CD4-positive, alpha-beta memory T cell (primary cell): ENCODE measurements around the gene LDLRAD1. TPM values are rescaled to one million over a fixed set of nuclear protein-coding genes. Genes with fewer than 3 reads are reported as not detected.
A peak's percentile ranks its signal among the peaks of the same experiment; 100 is the strongest.
"Not testable (repeated sequence)": the region's sequence is repeated elsewhere in the genome, so short reads cannot be mapped to it uniquely, and the experiment has no call there.

Experiments used
- CTCF ChIA-PET: fragments of 350-600 bp; sonication (Branson Sonifier 250); formaldehyde crosslinking; loops from one replicate; lab custom pipeline; 2021; ENCODE audit warnings: inconsistent platforms; ENCODE audit not compliant: partially characterized antibody; lab: Charles Lee
- POLR2A ChIA-PET: fragments of 350-600 bp; sonication (Branson Sonifier 250); formaldehyde crosslinking; loops from one replicate; lab custom pipeline; 2021; ENCODE audit not compliant: partially characterized antibody; lab: Charles Lee
- DNase-seq, 5 donors: peaks; one replicate each; pipeline versions ENCODE4 v3.0.0 to v3.0.0-alpha.2; 2020 to 2022; ENCODE audit warnings: mixed read lengths in 1 of 5
- H3K27ac ChIP-seq: one replicate; pipeline ENCODE4 v1.7.0; 2013; ENCODE audit warnings: low read depth, low read length
- H3K27me3 ChIP-seq: 2 replicates; pipeline ENCODE4 v1.7.0; 2013; ENCODE audit warnings: mild to moderate bottlenecking, low read length, moderate library complexity; ENCODE audit not compliant: insufficient read depth
- H3K36me3 ChIP-seq: 2 replicates; pipeline ENCODE4 v1.7.0; 2013; ENCODE audit warnings: mild to moderate bottlenecking, low read length, moderate library complexity; ENCODE audit not compliant: insufficient read depth
- H3K4me1 ChIP-seq: 2 replicates; pipeline ENCODE4 v1.7.0; 2013; ENCODE audit warnings: mild to moderate bottlenecking, low read length, moderate library complexity; ENCODE audit not compliant: insufficient read depth
- H3K4me3 ChIP-seq, 2 donors: one replicate each; pipeline ENCODE4 v1.7.0; 2013; ENCODE audit warnings: low read length in 2 of 2, mild to moderate bottlenecking in 1 of 2
- H3K9me3 ChIP-seq, 2 donors: one replicate each; pipeline ENCODE4 v1.7.0; 2013; ENCODE audit warnings: low read length in 2 of 2, control low read depth in 1 of 2; ENCODE audit not compliant: control insufficient read depth in 1 of 2
- H3K27ac Mint-ChIP-seq, 7 donors: one replicate each; pipeline ENCODE4 v1.8.0; 2020 to 2021; ENCODE audit warnings: mixed read lengths in 7 of 7, mild to moderate bottlenecking in 6 of 7, inconsistent platforms in 3 of 7, moderate library complexity in 3 of 7
- H3K27me3 Mint-ChIP-seq, 2 donors: one replicate each; pipeline ENCODE4 v1.8.0; 2020 to 2021; ENCODE audit warnings: mixed read lengths in 2 of 2
- H3K36me3 Mint-ChIP-seq, 2 donors: one replicate each; pipeline ENCODE4 v1.8.0; 2020 to 2021; ENCODE audit warnings: mixed read lengths in 2 of 2, inconsistent platforms in 1 of 2, mild to moderate bottlenecking in 1 of 2
- H3K4me1 Mint-ChIP-seq, 4 donors: one replicate each; pipeline ENCODE4 v1.8.0; 2020 to 2021; ENCODE audit warnings: mixed read lengths in 4 of 4, mild to moderate bottlenecking in 1 of 4
- H3K4me3 Mint-ChIP-seq, 8 donors: one replicate each; pipeline ENCODE4 v1.8.0; 2020 to 2021; ENCODE audit warnings: mixed read lengths in 8 of 8, mild to moderate bottlenecking in 7 of 8, moderate library complexity in 6 of 8, inconsistent platforms in 3 of 8
- H3K9me3 Mint-ChIP-seq, 8 donors: one replicate each; pipeline ENCODE4 v1.8.0; 2020 to 2021; ENCODE audit warnings: mixed read lengths in 8 of 8, mild to moderate bottlenecking in 5 of 8, inconsistent platforms in 3 of 8, moderate library complexity in 1 of 8
- intact Hi-C: fragments of 100-400 bp; cut with micrococcal nuclease; formaldehyde crosslinking; loops from one replicate; pipeline ENCODE4 v1.15.1; 2023
- polyA plus RNA-seq, 2 donors: library from polyadenylated mRNA; unstranded; fragments of 300-500 nt; fragmentation: Illumina TruSeq; gene quantifications; one replicate each; pipeline ENCODE4 v1.2.3, GENCODE V29; 2021
- total RNA-seq, 2 experiments: library from RNA; stranded (reverse); gene quantifications; one replicate each; pipeline ENCODE4 v1.2.3, GENCODE V29; 2021

The LDLRAD1 gene
- total and polyA plus RNA-seq, 4 experiments from 2014 or later, result not detected

GRCh38 chr1:53979712-53980450 lies 38.1 kb downstream of the LDLRAD1 start:
- H3K4me3 Mint-ChIP-seq, result no peak overlapping the region
- no peaks in the 10 kb centered on the region for H3K9me3 ChIP-seq
- CTCF ChIA-PET, result no interaction called here
- no peaks in the 10 kb centered on the region for H3K9me3 Mint-ChIP-seq
- peaks cover 0 to 1% of the 10 kb centered on the region in 2 donors for H3K27me3 Mint-ChIP-seq
- H3K36me3 ChIP-seq, result no peaks in the 10 kb centered on the region
- H3K4me1 ChIP-seq, result no peaks in the 10 kb centered on the region
- H3K27ac ChIP-seq, result no peak overlapping the region
- H3K4me1 Mint-ChIP-seq, result peaks cover 0 to 4% (median 0%) of the 10 kb centered on the region in 4 donors
- intact Hi-C loops, result no loop called here
- no peak overlapping the region for H3K27ac Mint-ChIP-seq
- no peaks in the 10 kb centered on the region for H3K36me3 Mint-ChIP-seq
- no peak overlapping the region for H3K4me3 ChIP-seq
- POLR2A ChIA-PET, result no interaction called here
- H3K27me3 ChIP-seq, result no peaks in the 10 kb centered on the region
- DNase-seq, result no peak

DNA sequence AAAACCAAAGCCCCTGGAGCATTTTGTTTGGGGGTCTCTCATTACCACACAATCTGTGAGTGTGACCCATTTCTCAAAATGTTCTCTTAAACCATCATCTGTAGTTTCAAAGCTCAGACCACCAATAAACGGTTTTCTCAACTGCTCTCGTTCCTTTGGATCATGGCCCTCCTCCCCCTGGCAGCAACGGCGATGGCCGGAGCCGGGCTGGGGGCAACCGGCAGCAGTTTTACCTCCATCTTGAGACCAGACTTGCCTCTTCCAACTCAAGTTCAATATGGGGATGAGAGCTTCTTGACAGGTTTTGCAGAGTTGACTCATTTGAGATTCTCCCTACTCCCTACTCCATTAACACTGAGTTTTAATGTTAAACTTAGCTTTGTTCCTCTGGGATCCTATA lies 42.1 kb downstream of the LDLRAD1 start:
- H3K36me3 ChIP-seq, result no peaks in the 10 kb centered on the region
- H3K4me3 ChIP-seq, result no peak overlapping the region
- no peaks in the 10 kb centered on the region for H3K27me3 ChIP-seq
- Mint-ChIP-seq H3K4me1 (no peaks in the 10 kb centered on the region), H3K9me3 (no peaks in the 10 kb centered on the region), H3K27ac (no peak overlapping the region), H3K36me3 (peaks cover 5 to 10% of the 10 kb centered on the region in 2 donors), H3K4me3 (no peak overlapping the region), H3K27me3 (peaks cover 0 to 1% of the 10 kb centered on the region in 2 donors)
- H3K9me3 ChIP-seq, result no peaks in the 10 kb centered on the region
- no peak overlapping the region for H3K27ac ChIP-seq
- no peaks in the 10 kb centered on the region for H3K4me1 ChIP-seq
- DNase-seq, result no peak
- ChIA-PET POLR2A (no interaction called here), CTCF (interaction anchor here (1.3 kb wide), 1 partner anchor 16 kb away, joined by 4 read pairs; no protein-coding TSS in a partner anchor)
- intact Hi-C loops, result no loop called here

GRCh38 chr1:53971718-53972117 lies 46.3 kb downstream of the LDLRAD1 start:
- Mint-ChIP-seq H3K4me1 (no peaks in the 10 kb centered on the region), H3K4me3 (no peak overlapping the region), H3K36me3 (peaks cover 23 to 31% of the 10 kb centered on the region in 2 donors), H3K9me3 (no peaks in the 10 kb centered on the region), H3K27me3 (no peaks in the 10 kb centered on the region), H3K27ac (peak overlapping the region in 1 of 7 donors; percentile 47)
- Histone ChIP-seq H3K27me3 (no peaks in the 10 kb centered on the region), H3K9me3 (no peaks in the 10 kb centered on the region), H3K4me1 (no peaks in the 10 kb centered on the region), H3K4me3 (no peak overlapping the region), H3K36me3 (peaks cover 5% of the 10 kb centered on the region), H3K27ac (no peak overlapping the region)
- ChIA-PET POLR2A (no interaction called here), CTCF (no interaction called here)
- intact Hi-C loops, result no loop called here
- no peak for DNase-seq

GRCh38 chr1:53969323-53969722 lies 48.7 kb downstream of the LDLRAD1 start:
- H3K9me3 Mint-ChIP-seq, POLR2A ChIA-PET: not testable (repeated sequence)

GRCh38 chr1:53968125-53968513 lies 49.9 kb downstream of the LDLRAD1 start:
- CTCF ChIA-PET, result no interaction called here

More at GRCh38 chr1:53969323-53969722, 48.7 kb downstream of the LDLRAD1 start:
- H3K4me1 ChIP-seq, intact Hi-C loops, H3K27me3 Mint-ChIP-seq, H3K4me3 ChIP-seq, H3K4me3 Mint-ChIP-seq, H3K27ac ChIP-seq, H3K9me3 ChIP-seq, DNase-seq, H3K27me3 ChIP-seq, H3K4me1 Mint-ChIP-seq: not testable (repeated sequence)
- CTCF ChIA-PET, result interaction anchor here (0.6 to 1.5 kb wide), 2 partner anchors 109 to 691 kb away, joined by 3 to 5 read pairs; no protein-coding TSS in a partner anchor
- H3K36me3 ChIP-seq, result peaks cover 12% of the 10 kb centered on the region
- Mint-ChIP-seq H3K27ac (peak overlapping the region in 2 of 7 donors; percentile 20 to 37), H3K36me3 (peaks cover 32 to 44% of the 10 kb centered on the region in 2 donors)

DNA sequence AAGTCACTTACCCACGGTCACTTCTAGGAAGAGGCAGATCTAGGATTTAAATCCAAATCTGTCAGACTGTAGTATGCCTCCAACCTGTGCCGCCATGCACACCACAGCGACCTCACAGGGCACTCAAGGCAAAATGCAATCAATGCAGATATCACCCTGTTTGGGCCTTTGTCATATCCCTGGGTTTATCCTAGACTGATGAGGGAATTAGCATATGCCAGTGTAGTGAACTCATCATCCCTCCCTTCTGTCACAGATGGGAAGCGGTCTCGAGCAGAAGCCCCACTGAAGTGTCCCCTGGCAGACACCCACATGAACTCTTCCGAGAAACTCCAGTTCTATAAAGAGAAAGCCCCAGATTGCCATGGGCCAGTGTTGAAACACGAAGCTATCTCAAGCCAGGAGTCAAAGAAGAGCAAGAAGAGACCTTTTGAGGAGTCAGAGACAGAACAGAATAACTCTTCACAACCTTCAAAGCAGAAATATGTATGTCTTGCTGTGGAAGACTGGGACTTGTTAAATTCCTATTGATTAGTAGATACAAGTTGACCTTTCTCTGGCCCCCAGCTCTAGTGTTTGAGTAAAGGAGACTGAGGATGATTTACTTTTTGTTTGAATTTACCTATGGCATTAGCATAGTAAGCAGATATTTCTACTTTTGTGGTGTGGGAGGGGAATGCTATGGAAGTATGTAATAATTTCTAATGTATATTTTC lies 50.4 kb downstream of the LDLRAD1 start:
- H3K4me3 ChIP-seq, result no peak overlapping the region
- H3K4me1 Mint-ChIP-seq, result no peaks in the 10 kb centered on the region
- no peaks in the 10 kb centered on the region for H3K9me3 Mint-ChIP-seq
- peaks cover 25% of the 10 kb centered on the region for H3K36me3 ChIP-seq
- no peaks in the 10 kb centered on the region for H3K4me1 ChIP-seq
- peaks cover 38 to 57% of the 10 kb centered on the region in 2 donors for H3K36me3 Mint-ChIP-seq
- H3K9me3 ChIP-seq, result no peaks in the 10 kb centered on the region
- H3K27ac Mint-ChIP-seq, result peak overlapping the region in 1 of 7 donors; percentile 53
- CTCF ChIA-PET, result no interaction called here
- DNase-seq, result no peak
- no peaks in the 10 kb centered on the region for H3K27me3 ChIP-seq
- intact Hi-C loops, result no loop called here
- H3K4me3 Mint-ChIP-seq, result no peak overlapping the region
- H3K27me3 Mint-ChIP-seq, result no peaks in the 10 kb centered on the region
- no peak overlapping the region for H3K27ac ChIP-seq
- POLR2A ChIA-PET, result no interaction called here

More at GRCh38 chr1:53968125-53968513, 49.9 kb downstream of the LDLRAD1 start:
- peaks cover 20% of the 10 kb centered on the region for H3K36me3 ChIP-seq
- Mint-ChIP-seq H3K27ac (no peak overlapping the region), H3K4me1 (no peaks in the 10 kb centered on the region), H3K27me3 (no peaks in the 10 kb centered on the region), H3K9me3 (no peaks in the 10 kb centered on the region), H3K4me3 (no peak overlapping the region), H3K36me3 (peaks cover 40 to 52% of the 10 kb centered on the region in 2 donors)
- H3K9me3 ChIP-seq, result no peaks in the 10 kb centered on the region
- H3K27ac ChIP-seq, result no peak overlapping the region
- H3K27me3 ChIP-seq, result no peaks in the 10 kb centered on the region
- DNase-seq, result no peak
- H3K4me3 ChIP-seq, result no peak overlapping the region
- POLR2A ChIA-PET, result no interaction called here
- intact Hi-C loops, result no loop called here
- H3K4me1 ChIP-seq, result no peaks in the 10 kb centered on the region

GRCh38 chr1:53966794-53967193 lies 51.2 kb downstream of the LDLRAD1 start:
- ChIA-PET POLR2A (no interaction called here), CTCF (no interaction called here)
- Mint-ChIP-seq H3K27me3 (no peaks in the 10 kb centered on the region), H3K9me3 (no peaks in the 10 kb centered on the region), H3K27ac (peak overlapping the region in 1 of 7 donors; percentile 69), H3K4me1 (no peaks in the 10 kb centered on the region), H3K4me3 (no peak overlapping the region), H3K36me3 (peaks cover 40 to 64% of the 10 kb centered on the region in 2 donors)
- no peak overlapping the region for H3K27ac ChIP-seq
- no peaks in the 10 kb centered on the region for H3K27me3 ChIP-seq
- peaks cover 33% of the 10 kb centered on the region for H3K36me3 ChIP-seq
- no peak overlapping the region for H3K4me3 ChIP-seq
- no peaks in the 10 kb centered on the region for H3K4me1 ChIP-seq
- intact Hi-C loops, result no loop called here
- H3K9me3 ChIP-seq, result no peaks in the 10 kb centered on the region
- no peak for DNase-seq
